ENCODE data around the gene BCAR1. TPM values are rescaled to one million over a fixed set of nuclear protein-coding genes. Genes with fewer than 3 reads are reported as not detected.

BCAR1 gene
- total RNA-seq, 1 experiment from 2014 or later, result 120 TPM

- no peak overlapping the region for H3K4me3 ChIP-seq (ENCODE audit: low read depth in 2 of 2, low read length in 2 of 2)
- no peaks in the 10 kb centered on the region for H3K9me3 ChIP-seq (ENCODE audit: control insufficient read depth, insufficient read depth, low read depth, low read length)
- no peaks in the 10 kb centered on the region for H3K36me3 ChIP-seq (ENCODE audit: control insufficient read depth, insufficient read depth, low read length)
- ATAC-seq (no peak), DNase-seq (ENCODE audit: low read depth, low spot score) (no peak)
- no peak for TF ChIP-seq TCF7L2 (IDR thresholded peaks at IDR 0.05; ENCODE audit: low read depth, low read length)
- no peak for TF ChIP-seq CTCF (IDR thresholded peaks at IDR 0.05)
- no peak for TF ChIP-seq REST (IDR thresholded peaks at IDR 0.05; ENCODE audit: insufficient read depth in 1 of 2, low read depth in 2 of 2, low read length in 1 of 2)
- no peak for TF ChIP-seq POLR2AphosphoS5 (IDR thresholded peaks at IDR 0.05; ENCODE audit: low read depth, low read length)
- no peak for TF ChIP-seq SIN3A (IDR thresholded peaks at IDR 0.05; ENCODE audit: borderline replicate concordance, insufficient read depth, low read depth, low read length)
- intact Hi-C loops (cut with micrococcal nuclease; ENCODE audit: unreplicated experiment), result no loop called here
- in situ Hi-C loops (cut with HindIII; ENCODE audit: low pct_unique_long_range_greater_than_20kb, low sequenced_read_pairs), result no loop called here
- no peak overlapping the region for H3K27ac ChIP-seq (ENCODE audit: low read length)
- POLR2A ChIA-PET, result no interaction called here
- no peaks in the 10 kb centered on the region for H3K4me1 ChIP-seq (ENCODE audit: control insufficient read depth, insufficient read depth, low read length)
- BruUV-seq (replicated peaks), result no TSS peak
- no peaks in the 10 kb centered on the region for H3K27me3 ChIP-seq (ENCODE audit: control insufficient read depth, insufficient read depth, low read length)
- CTCF ChIA-PET, result no interaction called here
Observed at GRCh38 chr16:75219088-75219487, 32.3 kb downstream of the BCAR1 start.

GRCh38 chr16:75218256-75219076 is 33.0 kb downstream of the BCAR1 start, which contains the start of gene CTRB1:
Gene CTRB1 (plus strand): TSS chr16:75218988. CDS start chr16:75219008, 20 bp downstream.
- no peaks in the 10 kb centered on the region for H3K4me1 ChIP-seq (ENCODE audit: control insufficient read depth, insufficient read depth, low read length)
- TF ChIP-seq REST (IDR thresholded peaks at IDR 0.05; ENCODE audit: insufficient read depth in 1 of 2, low read depth in 2 of 2, low read length in 1 of 2) (no peak), POLR2AphosphoS5 (IDR thresholded peaks at IDR 0.05; ENCODE audit: low read depth, low read length) (no peak), TCF7L2 (IDR thresholded peaks at IDR 0.05; ENCODE audit: low read depth, low read length) (no peak), CTCF (IDR thresholded peaks at IDR 0.05) (no peak), SIN3A (IDR thresholded peaks at IDR 0.05; ENCODE audit: borderline replicate concordance, insufficient read depth, low read depth, low read length) (no peak)
- no peak within 1 kb of the TSS for H3K4me3 ChIP-seq (ENCODE audit: low read depth in 2 of 2, low read length in 2 of 2)
- in situ Hi-C loops (cut with HindIII; ENCODE audit: low pct_unique_long_range_greater_than_20kb, low sequenced_read_pairs), result no loop called here
- CTCF ChIA-PET, result interaction anchor here (0.7 kb wide), 1 partner anchor 16 kb away, joined by 3 read pairs; no protein-coding TSS in a partner anchor
- no TSS peak for BruUV-seq (replicated peaks)
- H3K27ac ChIP-seq (ENCODE audit: low read length), result no peak within 1 kb of the TSS
- DNase-seq (ENCODE audit: low read depth, low spot score), result no peak
- H3K36me3 ChIP-seq (ENCODE audit: control insufficient read depth, insufficient read depth, low read length), result no peaks in the 10 kb centered on the region
- no peaks in the 10 kb centered on the region for H3K9me3 ChIP-seq (ENCODE audit: control insufficient read depth, insufficient read depth, low read depth, low read length)
- H3K27me3 ChIP-seq (ENCODE audit: control insufficient read depth, insufficient read depth, low read length), result no peaks in the 10 kb centered on the region
- no peak for ATAC-seq
- intact Hi-C loops (cut with micrococcal nuclease; ENCODE audit: unreplicated experiment), result no loop called here
- POLR2A ChIA-PET, result interaction anchor here (0.6 kb wide), 1 partner anchor 27 kb away, joined by 5 read pairs; no protein-coding TSS in a partner anchor

All from Panc1 (cell line).